ENCODE data around the gene SLC25A20.
A peak's percentile ranks its signal among the peaks of the same experiment; 100 is the strongest.
"Not testable (repeated sequence)": the region's sequence is repeated elsewhere in the genome, so short reads cannot be mapped to it uniquely, and the experiment has no call there.

The SLC25A20 gene

GRCh38 chr3:48845170-48845569 lies 53.5 kb downstream of the SLC25A20 start:
- peak; percentile 23 to 33 (median 28) for DNase-seq

- DNase-seq, result peak in 1 of 3 donors; percentile 29
Measured at GRCh38 chr3:48837163-48837562, 61.5 kb downstream of the SLC25A20 start.

GRCh38 chr3:48835650-48836366 lies 62.9 kb downstream of the SLC25A20 start:
- DNase-seq, result no peak

- peak; percentile 12 to 39 (median 34) for DNase-seq
Measured at GRCh38 chr3:48832684-48833083, 66.0 kb downstream of the SLC25A20 start.

- no peak for DNase-seq
Measured at GRCh38 chr3:48830715-48831114, 68.0 kb downstream of the SLC25A20 start.

GRCh38 chr3:48829525-48829924 lies 69.2 kb downstream of the SLC25A20 start:
- not testable (repeated sequence) for DNase-seq

GRCh38 chr3:48827874-48828273 lies 70.8 kb downstream of the SLC25A20 start:
- DNase-seq, result not testable (repeated sequence)

- DNase-seq, result peak; percentile 42 to 53 (median 45)
Measured at GRCh38 chr3:48826451-48826850, 72.2 kb downstream of the SLC25A20 start.

GRCh38 chr3:48820612-48821324 lies 77.9 kb downstream of the SLC25A20 start:
- no peak for DNase-seq

- no peak for DNase-seq
Measured at GRCh38 chr3:48819234-48820221, 79.2 kb downstream of the SLC25A20 start.

GRCh38 chr3:48811524-48811923 lies 87.2 kb downstream of the SLC25A20 start:
- DNase-seq, result no peak
